Endothelial cell of umbilical vein (primary cell): Measurements from ENCODE around the gene PLXNB2. TPM values are rescaled to one million over a fixed set of nuclear protein-coding genes. Genes with fewer than 3 reads are reported as not detected.

Experiments
- BruUV-seq: library from RNA; stranded (reverse); fragments of 400-500 nt; replicated peaks from 2 replicates; lab custom pipeline; 2021; lab: Mats Ljungman, UMichigan
- CTCF ChIA-PET: fragments of 300-600, 350-600 bp; sonication (Branson Sonifier 250); formaldehyde crosslinking; loops from one replicate; lab custom pipeline; 2021; ENCODE audit warnings: antibody characterized with exemption, inconsistent platforms; lab: Charles Lee
- POLR2A ChIA-PET: fragments of 300-600, 350-600 bp; sonication (Branson Sonifier 250); formaldehyde crosslinking; loops from one replicate; lab custom pipeline; 2021; ENCODE audit warnings: antibody characterized with exemption, inconsistent platforms; lab: Charles Lee
- DNase-seq: peaks from one replicate; pipeline ENCODE4 v3.0.0-alpha.2; 2011; ENCODE audit warnings: low read depth, low spot score
- FAIRE-seq: peaks from 2 replicates; lab custom pipeline; 2011; peaks lifted over from hg19 to GRCh38; lab: Jason Lieb, UNC
- H2AFZ ChIP-seq: 2 replicates; pipeline ENCODE4 v1.6.0; 2012; ENCODE audit warnings: low read depth, low read length, control low read depth, inconsistent platforms
- H3K27ac ChIP-seq: 2 replicates; pipeline ENCODE4 v1.5.1; 2011; ENCODE audit warnings: low read depth, mild to moderate bottlenecking, control low read depth, low read length, moderate library complexity; ENCODE audit not compliant: insufficient read depth
- H3K27me3 ChIP-seq, 2 experiments: 2 replicates each; pipeline versions ENCODE4 v1.6.0 to v1.6.1; 2011; ENCODE audit warnings: low read length in 2 of 2, mixed read lengths in 1 of 2; ENCODE audit not compliant: control insufficient read depth in 2 of 2, insufficient read depth in 2 of 2
- H3K36me3 ChIP-seq, 2 experiments: 2 replicates in 1 of 2; 3 replicates in 1 of 2; pipeline ENCODE4 v1.5.1; 2011; ENCODE audit warnings: low read length in 2 of 2, mild to moderate bottlenecking in 1 of 2, moderate library complexity in 1 of 2; ENCODE audit not compliant: control insufficient read depth in 2 of 2, insufficient read depth in 2 of 2; ENCODE audit errors: extremely low read depth in 1 of 2
- H3K4me1 ChIP-seq: 3 replicates; pipeline ENCODE4 v1.5.1; 2011; ENCODE audit warnings: mild to moderate bottlenecking, low read length; ENCODE audit not compliant: control insufficient read depth, insufficient read depth; ENCODE audit errors: extremely low read depth
- H3K4me2 ChIP-seq: 2 replicates; pipeline ENCODE4 v1.6.1; 2011; ENCODE audit warnings: low read length, control low read depth, mixed read lengths; ENCODE audit not compliant: insufficient read depth
- H3K4me3 ChIP-seq, 3 experiments: fragments of 200-600 bp in 1 of 3; sonication (generic), shearing (Covaris generic) in 1 of 3; replicated peaks in 1 of 3; 2 replicates each; pipeline ENCODE4 v1.5.1; 2011 to 2016; ENCODE audit warnings: control low read depth in 3 of 3, low read length in 3 of 3, mild to moderate bottlenecking in 2 of 3, inconsistent platforms in 1 of 3, low read depth in 1 of 3, moderate library complexity in 1 of 3; ENCODE audit not compliant: insufficient read depth in 1 of 3
- H3K79me2 ChIP-seq: 2 replicates; pipeline ENCODE4 v1.6.0; 2012; ENCODE audit warnings: low read length, inconsistent platforms; ENCODE audit not compliant: control insufficient read depth, insufficient read depth
- H3K9ac ChIP-seq: replicated peaks from 2 replicates; pipeline ENCODE3; 2011; ENCODE audit warnings: low read length, control low read depth; ENCODE audit not compliant: insufficient read depth; ENCODE audit errors: extremely low read depth
- H3K9me1 ChIP-seq: replicated peaks from 3 replicates; pipeline ENCODE4 v1.6.0; 2011; ENCODE audit warnings: mild to moderate bottlenecking, low read length; ENCODE audit not compliant: control insufficient read depth, insufficient read depth; ENCODE audit errors: extremely low read depth
- H3K9me3 ChIP-seq: replicated peaks from 2 replicates; pipeline ENCODE4 v1.5.1; 2012; ENCODE audit warnings: low read length, inconsistent platforms; ENCODE audit not compliant: control insufficient read depth, insufficient read depth
- H4K20me1 ChIP-seq: replicated peaks from 2 replicates; pipeline ENCODE3; 2011; ENCODE audit warnings: mild to moderate bottlenecking, low read length; ENCODE audit not compliant: control insufficient read depth, insufficient read depth; ENCODE audit errors: extremely low read depth
- CTCF ChIP-seq, 2 donors: IDR thresholded peaks; 1 replicate in 1 of 2; 2 replicates in 1 of 2; pipeline ENCODE4 v1.5.1; 2011; ENCODE audit warnings: low read length in 2 of 2, mild to moderate bottlenecking in 2 of 2, moderate library complexity in 2 of 2, control low read depth in 1 of 2, inconsistent platforms in 1 of 2, low read depth in 1 of 2; ENCODE audit not compliant: insufficient read depth in 1 of 2; ENCODE audit errors: extremely low read depth in 1 of 2
- EZH2 ChIP-seq: IDR thresholded peaks from 2 replicates; pipeline ENCODE4 v1.6.1; 2012; ENCODE audit warnings: borderline replicate concordance, low read depth, mild to moderate bottlenecking, moderate library complexity, low read length, inconsistent platforms; ENCODE audit not compliant: severe bottlenecking
- FOS ChIP-seq: IDR thresholded peaks from 2 replicates; pipeline ENCODE4 v1.6.1; 2011; ENCODE audit warnings: mild to moderate bottlenecking, low read length, moderate library complexity, borderline replicate concordance; ENCODE audit not compliant: insufficient read depth
- GATA2 ChIP-seq: IDR thresholded peaks from 2 replicates; pipeline ENCODE4 v1.7.0; 2011; ENCODE audit warnings: low read depth, mild to moderate bottlenecking, moderate library complexity, mixed read lengths, low read length; ENCODE audit not compliant: insufficient read length, insufficient read depth
- JUN ChIP-seq: IDR thresholded peaks from 2 replicates; pipeline ENCODE4 v1.6.1; 2011; ENCODE audit warnings: borderline replicate concordance, low read depth; ENCODE audit not compliant: insufficient read length, insufficient read depth
- MAX ChIP-seq: IDR thresholded peaks from 2 replicates; pipeline ENCODE4 v1.6.1; 2011; ENCODE audit not compliant: insufficient read depth, insufficient read length
- MYC ChIP-seq: IDR thresholded peaks from one replicate; pipeline ENCODE4 v1.6.1; 2011; ENCODE audit warnings: mild to moderate bottlenecking, low read depth, low read length
- POLR2A ChIP-seq: IDR thresholded peaks from 2 replicates; pipeline ENCODE4 v1.6.1; 2012; ENCODE audit warnings: low read depth, mild to moderate bottlenecking, control low read depth, low read length
- POLR2AphosphoS5 ChIP-seq: IDR thresholded peaks from 2 replicates; pipeline ENCODE4 v1.6.1; 2012; ENCODE audit warnings: low read depth, mild to moderate bottlenecking, control low read depth, low read length, moderate library complexity; ENCODE audit not compliant: insufficient read depth
- dilution Hi-C: fragments of 300-500 bp; cut with MboI; formaldehyde crosslinking; loops from one replicate; pipeline ENCODE4 v1.15.0; 2019; ENCODE audit warnings: low sequenced_read_pairs; ENCODE audit not compliant: extremely low pct_ligation_motif_present
- intact Hi-C: fragments of 100-400 bp; cut with micrococcal nuclease; formaldehyde crosslinking; loops from one replicate; pipeline ENCODE4 v1.10.0; 2022
- polyA plus RNA-seq, 4 experiments: library from polyadenylated mRNA; depleted of rRNA in 3 of 4; stranded (reverse) in 3 of 4; unstranded in 1 of 4; fragments of >200 nt; gene quantifications; 2 replicates each; pipeline versions ENCODE4 v1.2.1 to v1.2.3, GENCODE V29; 2011 to 2012; ENCODE audit warnings: missing spikeins in 1 of 4
- total RNA-seq: library from RNA; stranded (reverse); gene quantifications from 2 replicates; pipeline ENCODE4 v1.2.3, GENCODE V29; 2021

The PLXNB2 gene
- total and polyA plus RNA-seq, 2 donors (not counting 3 experiments of a cell fraction or from before 2014, with no cell fraction given): 82.3 to 139 TPM

DNA sequence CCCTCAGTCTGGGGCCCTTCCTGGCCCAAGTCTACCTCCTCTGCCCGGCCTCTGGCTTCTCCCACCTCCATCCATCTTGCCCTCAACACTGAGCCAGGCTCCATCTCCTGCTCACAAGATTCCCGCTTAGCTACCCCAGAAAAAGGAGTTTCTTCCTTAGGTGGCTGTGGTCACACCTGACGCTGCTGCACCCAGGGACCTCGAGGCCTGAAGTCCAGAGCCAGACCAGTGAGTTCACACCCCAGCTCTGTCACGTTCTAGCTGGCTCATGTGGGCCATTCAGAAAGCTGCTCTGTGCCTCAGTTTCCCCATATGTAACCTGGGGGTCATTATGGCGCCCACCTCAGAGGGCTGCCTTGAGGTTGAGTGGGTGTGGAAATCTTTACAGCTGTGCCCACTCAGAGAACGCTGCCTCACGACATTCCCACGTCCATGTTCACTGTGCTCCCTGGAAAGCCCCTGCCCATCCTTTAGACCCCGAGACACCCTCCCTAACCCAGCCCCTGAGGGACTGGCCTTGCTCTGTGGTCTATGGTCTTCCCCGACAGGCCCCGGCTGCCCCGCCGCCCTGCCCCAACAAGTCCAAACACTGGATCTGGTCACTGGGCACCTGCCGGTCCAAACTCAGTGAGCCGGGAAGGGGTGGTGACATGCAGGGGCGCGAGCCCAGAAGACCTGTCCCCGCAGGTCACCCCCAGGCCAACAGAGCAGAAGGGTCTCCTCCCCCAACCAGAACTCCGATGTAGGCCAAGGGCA, 9.8 kb downstream of the PLXNB2 start:
- Histone ChIP-seq H3K9me3 (no peaks in the 10 kb centered on the region), H3K4me2 (no peak overlapping the region), H3K4me1 (peaks cover 25% of the 10 kb centered on the region), H3K36me3 (peaks cover 0 to 4% of the 10 kb centered on the region in 2 experiments), H3K9ac (no peak overlapping the region), H3K79me2 (peaks cover 84% of the 10 kb centered on the region), H3K9me1 (no peaks in the 10 kb centered on the region), H2AFZ (no peak overlapping the region), H4K20me1 (no peaks in the 10 kb centered on the region), H3K27me3 (no peaks in the 10 kb centered on the region), H3K27ac (no peak overlapping the region), H3K4me3 (no peak overlapping the region)
- dilution Hi-C loops (no loop called here), intact Hi-C loops (no loop called here)
- ChIA-PET CTCF (no interaction called here), POLR2A (no interaction called here)
- BruUV-seq: no TSS peak
- no peak for TF ChIP-seq GATA2
- TF ChIP-seq MYC: no peak
- TF ChIP-seq EZH2: no peak
- no peak for TF ChIP-seq JUN
- TF ChIP-seq MAX: no peak
- TF ChIP-seq POLR2A: no peak
- TF ChIP-seq CTCF (IDR thresholded peaks at IDR 0.05; ENCODE audit: extremely low read depth in 1 of 2, insufficient read depth in 1 of 2, low read depth in 1 of 2, low read length in 2 of 2): no peak
- no peak for TF ChIP-seq POLR2AphosphoS5
- no peak for TF ChIP-seq FOS
- no peak for FAIRE-seq
- no peak for DNase-seq
